LNCAP (cell line): ENCODE data around the gene CDKAL1.

ENCODE experiments used
- TF ChIP-seq, protein P1 (sequence below): fragments of 450-650 bp; IDR thresholded peaks from 2 replicates; pipeline ENCODE4 v1.5.1; 2017; ENCODE audit warnings: mild to moderate bottlenecking

CDKAL1 gene

GRCh38 chr6:20819774-20820400 is 285.6 kb downstream of the CDKAL1 start:
- TF ChIP-seq, protein P1, sequence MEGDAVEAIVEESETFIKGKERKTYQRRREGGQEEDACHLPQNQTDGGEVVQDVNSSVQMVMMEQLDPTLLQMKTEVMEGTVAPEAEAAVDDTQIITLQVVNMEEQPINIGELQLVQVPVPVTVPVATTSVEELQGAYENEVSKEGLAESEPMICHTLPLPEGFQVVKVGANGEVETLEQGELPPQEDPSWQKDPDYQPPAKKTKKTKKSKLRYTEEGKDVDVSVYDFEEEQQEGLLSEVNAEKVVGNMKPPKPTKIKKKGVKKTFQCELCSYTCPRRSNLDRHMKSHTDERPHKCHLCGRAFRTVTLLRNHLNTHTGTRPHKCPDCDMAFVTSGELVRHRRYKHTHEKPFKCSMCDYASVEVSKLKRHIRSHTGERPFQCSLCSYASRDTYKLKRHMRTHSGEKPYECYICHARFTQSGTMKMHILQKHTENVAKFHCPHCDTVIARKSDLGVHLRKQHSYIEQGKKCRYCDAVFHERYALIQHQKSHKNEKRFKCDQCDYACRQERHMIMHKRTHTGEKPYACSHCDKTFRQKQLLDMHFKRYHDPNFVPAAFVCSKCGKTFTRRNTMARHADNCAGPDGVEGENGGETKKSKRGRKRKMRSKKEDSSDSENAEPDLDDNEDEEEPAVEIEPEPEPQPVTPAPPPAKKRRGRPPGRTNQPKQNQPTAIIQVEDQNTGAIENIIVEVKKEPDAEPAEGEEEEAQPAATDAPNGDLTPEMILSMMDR: no peak

GRCh38 chr6:20826378-20826777 is 292.1 kb downstream of the CDKAL1 start:
- TF ChIP-seq, protein P1: no peak

DNA sequence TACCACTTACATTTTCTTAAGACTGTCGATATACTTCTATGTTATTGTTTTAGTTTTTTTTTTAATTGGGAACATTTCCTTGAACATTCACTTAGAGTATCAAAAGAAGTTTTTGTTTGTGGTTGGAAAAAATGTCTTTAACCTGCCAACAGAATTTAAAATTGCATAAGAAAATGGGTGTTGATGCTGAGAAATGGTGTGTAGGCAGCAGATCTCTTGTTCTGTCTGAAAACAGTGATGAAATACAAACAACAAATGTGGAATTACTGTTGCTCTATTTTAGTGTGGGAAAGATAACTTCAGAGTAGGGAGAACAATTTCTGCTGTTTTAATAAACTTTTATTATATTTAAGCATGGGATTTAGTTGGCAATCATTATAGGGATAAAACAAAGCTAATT is 293.5 kb downstream of the CDKAL1 start:
- TF ChIP-seq, protein P1: no peak

DNA sequence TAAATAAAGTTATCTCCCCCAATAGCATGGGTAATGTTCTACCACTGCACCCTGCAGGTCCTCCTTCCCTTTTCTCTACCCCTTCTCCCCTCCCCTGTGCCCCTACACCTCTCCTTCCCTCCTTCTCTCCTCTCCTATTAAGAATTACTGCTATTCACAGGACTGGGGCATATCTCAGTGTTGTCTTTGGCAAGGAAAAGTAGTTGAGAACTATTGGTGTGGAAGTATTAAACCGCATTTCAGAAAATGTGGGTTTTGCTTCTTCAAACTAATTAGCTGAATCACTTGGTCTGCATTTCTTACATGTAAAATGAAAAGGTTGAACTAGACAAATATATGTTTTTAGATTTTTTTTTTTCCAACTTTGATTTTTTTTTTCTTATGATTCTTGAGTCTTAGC is 296.3 kb downstream of the CDKAL1 start:
- TF ChIP-seq, protein P1: no peak

DNA sequence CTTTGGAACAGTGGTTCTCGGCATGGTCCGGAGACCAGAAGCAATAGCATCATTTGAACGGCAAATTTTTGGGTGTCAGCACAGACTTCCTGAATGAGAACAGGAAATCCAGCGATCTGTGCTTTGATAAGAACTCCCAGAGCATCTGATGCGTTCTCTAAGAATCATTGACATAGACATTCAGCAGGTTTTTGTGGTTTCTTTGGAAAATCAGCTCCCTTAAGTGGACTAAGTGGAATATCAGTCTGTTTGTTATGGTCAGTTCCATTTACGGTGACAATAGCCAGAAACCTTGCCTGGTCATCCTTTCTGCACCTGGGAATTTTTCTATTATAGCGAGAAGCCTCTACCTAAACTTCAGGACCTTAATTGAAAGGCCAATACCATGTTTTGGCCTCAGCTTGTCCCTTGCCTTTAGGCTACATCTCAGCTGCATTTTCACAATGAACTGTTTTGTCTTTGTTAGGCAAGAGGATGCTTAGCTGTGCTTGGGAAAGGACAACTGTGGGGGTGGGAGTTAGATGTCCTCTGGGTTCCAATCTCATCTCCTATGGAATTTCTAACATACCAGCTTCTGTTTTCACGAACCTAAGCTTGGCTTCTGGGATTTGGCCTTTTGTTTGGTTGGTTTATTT is 299.7 kb downstream of the CDKAL1 start:
- TF ChIP-seq, protein P1: no peak

- TF ChIP-seq, protein P1: no peak
These were observed 301.2 kb downstream of the CDKAL1 start for GRCh38 chr6:20835315-20836010.

DNA sequence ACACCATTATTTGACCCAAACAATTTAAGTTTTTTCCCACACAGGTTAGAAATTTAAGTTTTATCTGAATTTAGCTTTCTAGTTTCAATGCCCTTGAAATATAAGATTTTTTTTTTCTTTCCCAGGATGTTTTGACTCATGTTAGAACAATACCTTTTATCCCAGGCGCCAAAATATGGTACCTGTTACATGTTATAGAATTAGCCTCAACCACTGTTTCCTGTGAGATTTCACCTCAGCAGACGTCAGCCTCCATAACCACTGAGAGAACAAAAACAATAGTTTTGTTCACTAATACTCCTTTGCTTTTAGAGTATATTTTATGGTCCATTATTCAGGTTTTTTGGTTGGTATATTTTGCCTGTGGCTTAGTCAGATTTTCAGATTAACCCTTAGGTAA is 302.9 kb downstream of the CDKAL1 start:
- TF ChIP-seq, protein P1: no peak
